T-helper 2 cell (primary cell): Measurements from ENCODE around the gene BTN1A1.
"Not testable (repeated sequence)": the region's sequence is repeated elsewhere in the genome, so short reads cannot be mapped to it uniquely, and the experiment has no call there.

Experiments used
- DNase-seq, 5 experiments: peaks; one replicate each; pipeline versions ENCODE4 v3.0.0 to v3.0.0-alpha.2; 2012 to 2022

The BTN1A1 gene

DNA sequence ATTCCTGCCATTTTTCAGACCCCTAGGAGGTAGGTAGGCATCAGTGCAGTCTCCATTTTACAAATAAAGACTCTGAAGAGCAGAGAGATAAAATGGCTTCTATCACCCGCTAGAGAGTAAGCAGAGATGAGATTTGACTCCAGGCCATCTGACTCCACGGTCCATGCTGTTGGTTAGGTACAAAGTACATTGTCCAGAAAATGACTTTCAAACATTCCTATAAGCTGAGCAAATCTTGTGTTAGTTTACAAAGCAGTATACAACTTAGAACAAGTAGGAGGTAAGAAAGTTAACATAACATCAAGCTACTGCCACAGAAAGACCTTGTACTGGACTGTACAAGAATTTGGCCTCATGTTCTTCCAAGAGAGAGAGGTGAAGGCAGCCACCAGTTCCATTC is 14.9 kb downstream of the BTN1A1 start:
- no peak for DNase-seq

DNA sequence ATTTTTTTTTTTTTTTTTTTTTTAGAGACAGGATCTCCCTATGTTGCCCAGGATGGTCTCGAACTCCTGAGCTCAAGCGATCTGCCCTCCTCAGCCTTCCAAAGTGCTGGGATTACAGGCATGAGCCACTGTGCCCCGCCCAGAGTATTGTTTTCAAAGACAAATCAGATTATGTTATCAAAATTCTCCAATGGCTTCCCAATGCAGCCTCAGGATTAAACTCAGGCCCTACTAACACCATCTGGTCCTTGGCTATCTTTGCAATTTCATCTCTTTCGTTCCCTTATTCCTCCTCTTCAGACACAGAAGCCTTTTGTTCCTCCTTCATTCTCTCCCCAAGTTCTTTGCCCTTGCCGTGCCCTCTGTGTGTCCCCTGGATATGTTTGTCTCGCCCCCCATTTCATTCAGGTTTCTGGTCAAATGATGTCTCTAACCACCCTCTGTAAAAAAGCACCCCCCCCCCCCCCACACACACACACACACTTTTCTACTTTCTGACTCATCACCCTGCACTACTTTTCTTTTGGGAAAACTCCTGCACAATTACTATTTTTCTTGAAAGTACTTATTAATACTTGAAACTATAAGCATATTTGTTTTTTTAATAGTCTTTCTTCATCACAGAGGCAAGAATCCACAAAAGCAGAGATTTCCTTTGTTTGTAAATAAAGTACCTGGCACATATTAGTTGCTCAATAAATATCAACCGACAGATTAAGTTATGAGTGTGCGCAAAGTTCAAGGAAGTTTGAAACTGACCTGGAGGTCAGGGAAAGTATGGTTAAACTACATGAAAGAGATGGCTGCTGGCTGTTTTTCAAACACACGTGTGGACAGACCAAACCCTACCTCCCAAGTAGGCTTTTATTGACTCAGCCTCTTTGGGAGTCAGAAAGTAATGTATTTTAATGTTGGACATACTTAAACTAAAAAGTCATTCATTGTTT is 16.7 kb downstream of the BTN1A1 start:
- DNase-seq, result no peak

DNA sequence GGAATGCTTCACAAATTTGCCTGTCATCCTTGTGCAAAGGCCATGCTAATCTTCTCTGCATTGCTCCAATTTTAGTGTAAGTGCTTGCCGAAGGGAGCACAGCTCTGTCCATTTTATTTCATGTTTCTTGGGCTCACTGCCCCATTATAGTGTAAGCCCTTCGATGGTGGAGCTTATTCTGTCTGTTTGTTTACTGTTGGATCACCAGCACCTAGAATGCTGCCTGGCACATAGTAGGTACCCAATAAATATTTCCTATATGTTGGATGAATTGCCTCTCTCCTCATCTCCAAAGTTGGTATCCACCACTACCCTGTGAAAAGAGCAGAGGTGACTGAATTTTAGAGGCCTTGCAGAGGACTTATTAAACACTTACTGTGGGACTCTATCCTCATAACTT is 19.3 kb downstream of the BTN1A1 start:
- DNase-seq, result no peak

DNA sequence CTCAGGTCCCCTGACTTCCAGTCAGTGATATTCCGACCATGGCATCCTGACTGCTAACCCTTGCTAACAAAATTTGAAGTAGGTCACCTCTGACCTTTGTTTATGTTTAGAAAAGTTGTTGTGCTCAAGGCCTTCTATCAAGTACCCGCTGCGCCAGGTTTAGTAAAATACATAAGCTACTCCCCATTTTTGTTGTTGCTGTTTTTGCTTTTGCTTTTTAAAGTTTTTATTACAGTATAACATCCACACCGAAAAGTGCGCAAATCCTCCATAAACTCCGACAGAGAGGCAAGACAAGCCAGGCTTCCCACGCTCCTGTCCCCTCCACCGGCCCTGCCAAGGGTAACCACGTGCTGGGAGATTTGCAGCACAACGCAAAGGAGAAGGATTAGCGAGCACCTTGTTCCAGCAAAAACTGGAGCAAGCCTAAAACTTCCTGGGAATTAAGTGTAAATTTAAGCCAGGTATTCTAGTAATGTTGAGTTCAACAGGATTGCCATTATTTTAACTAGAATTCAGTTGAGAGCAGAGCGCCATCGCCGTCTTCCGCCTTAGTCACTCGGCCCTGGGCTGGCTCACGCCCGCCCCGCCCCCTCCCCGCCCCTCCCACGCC is 20.2 kb downstream of the BTN1A1 start:
- DNase-seq, result peak in 1 of 5 experiments; percentile 5

DNA sequence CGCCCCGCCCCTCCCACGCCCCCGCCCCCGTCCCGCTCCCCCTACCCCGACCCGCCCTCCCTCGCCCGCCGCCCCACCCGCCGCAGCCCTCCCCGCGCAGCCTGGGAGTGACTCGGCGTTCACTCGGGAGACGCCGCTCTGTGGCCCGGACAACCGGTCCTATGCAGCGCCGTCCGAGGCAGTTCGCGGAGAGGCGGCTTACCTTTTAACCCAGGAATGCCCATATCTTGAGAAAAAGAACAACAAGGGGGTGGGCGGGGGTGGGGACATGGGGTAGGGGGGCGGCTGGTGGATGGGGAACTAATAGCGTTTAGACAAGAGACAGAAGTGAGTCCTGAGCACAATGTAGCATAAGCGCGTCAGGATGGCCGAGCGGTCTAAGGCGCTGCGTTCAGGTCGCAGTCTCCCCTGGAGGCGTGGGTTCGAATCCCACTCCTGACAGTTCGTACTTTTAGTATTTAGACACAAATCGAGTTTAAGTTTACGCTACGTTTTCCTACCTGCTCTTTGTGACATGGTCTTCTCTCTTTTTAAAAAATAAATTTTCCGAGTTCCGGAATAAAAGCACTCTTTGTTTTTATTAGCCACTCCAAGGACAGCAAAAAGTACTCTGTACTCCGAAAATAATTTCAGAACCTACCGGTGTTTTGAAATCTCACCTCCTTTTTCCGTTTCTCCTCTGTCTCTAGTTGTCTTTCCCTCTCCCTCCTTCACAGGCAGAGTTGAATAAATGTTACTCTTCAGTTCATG is 20.9 kb downstream of the BTN1A1 start:
- DNase-seq, result peak; percentile 71 to 90 (median 82)

DNA sequence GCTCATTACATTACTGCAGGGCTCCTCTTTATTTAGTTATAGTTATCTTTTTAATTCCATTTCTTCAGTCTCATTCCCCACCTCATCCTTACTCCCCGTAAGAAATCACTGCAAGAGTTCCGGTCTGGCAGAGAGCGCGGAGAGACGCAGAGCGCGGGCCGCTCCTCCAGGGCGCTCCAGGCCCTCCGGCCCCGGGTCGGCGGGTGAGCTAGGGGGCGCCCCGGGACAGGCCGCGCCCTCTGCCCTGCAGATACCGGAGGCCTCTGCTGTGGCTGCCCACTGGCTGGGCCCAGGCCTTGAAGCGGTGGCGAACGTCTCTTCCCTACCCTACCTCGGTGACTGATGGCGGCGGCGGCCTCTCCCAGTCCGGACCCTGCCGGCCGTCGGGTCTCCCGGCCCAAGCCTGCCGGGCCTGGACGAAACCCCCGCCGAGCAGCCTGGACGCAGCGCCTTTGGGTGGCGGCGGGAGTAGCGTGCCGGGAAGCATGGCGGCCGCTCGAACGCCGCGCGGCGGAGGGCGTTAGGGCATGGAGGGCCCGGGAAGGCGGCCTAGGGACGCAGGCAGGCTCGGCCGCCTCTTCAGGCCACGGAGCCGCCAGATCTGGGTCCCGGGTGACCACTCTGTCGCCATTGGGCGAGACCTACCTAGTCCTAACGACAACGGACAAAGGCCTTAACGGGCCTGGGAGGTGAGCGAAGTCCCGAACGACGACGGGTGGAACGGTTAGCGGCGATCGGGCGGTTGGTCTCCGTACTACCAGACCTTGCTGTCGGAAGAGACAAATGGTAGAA is 21.7 kb downstream of the BTN1A1 start:
- DNase-seq, result peak; percentile 29 to 82 (median 59)

DNA sequence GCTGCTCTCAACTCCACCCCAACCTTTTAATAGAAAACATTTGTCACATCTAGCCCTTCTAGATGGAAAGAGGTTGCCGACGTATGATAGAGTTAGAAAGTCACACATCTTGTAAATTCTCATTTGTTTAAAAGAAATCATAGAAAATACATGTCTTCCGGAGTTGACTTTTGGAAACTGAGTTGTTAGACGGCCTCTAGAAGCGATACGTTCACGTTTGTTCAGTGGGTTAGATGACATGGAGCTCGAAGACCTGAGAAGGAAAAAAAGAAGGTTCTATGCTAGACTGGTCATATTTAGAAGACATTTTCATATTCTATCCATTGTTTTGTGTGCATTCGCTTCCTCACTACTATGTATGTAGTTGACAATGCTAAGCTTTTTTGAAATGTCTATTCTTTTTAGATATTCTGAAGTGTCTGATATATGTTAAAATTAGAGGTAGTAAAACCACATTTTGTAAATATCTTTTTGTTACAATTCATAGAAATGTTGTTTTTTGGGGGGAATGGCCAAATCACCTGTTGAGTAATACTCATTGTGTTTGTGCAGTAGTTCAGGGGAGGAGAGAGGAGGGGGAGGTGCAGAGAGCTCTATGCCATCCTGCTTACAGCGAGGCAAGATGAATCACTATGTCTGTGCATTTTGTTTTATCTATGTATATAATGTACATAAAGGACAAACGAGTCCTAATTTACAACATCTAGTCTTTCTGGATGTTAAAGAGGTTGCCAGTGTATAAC is 22.6 kb downstream of the BTN1A1 start:
- peak in 1 of 5 experiments; percentile 72 for DNase-seq

DNA sequence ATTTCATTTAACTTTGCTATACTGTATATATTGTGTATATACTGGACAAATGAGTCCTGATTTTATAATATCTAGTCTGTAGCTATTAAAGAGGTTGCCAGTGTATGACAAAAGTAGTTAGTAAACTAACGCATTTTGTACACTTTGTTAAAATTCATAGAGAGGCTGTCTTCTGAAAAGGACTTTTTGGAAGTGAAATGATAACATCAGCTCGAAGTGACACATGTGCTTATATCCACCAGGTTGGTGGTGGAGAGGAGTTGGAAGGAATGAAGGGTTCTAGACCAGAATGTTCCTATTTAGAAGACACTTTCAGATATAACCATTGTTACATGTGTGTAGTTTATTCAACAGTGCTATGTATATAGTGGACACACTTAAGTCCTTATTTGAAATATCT is 24.2 kb downstream of the BTN1A1 start:
- not testable (repeated sequence) for DNase-seq

DNA sequence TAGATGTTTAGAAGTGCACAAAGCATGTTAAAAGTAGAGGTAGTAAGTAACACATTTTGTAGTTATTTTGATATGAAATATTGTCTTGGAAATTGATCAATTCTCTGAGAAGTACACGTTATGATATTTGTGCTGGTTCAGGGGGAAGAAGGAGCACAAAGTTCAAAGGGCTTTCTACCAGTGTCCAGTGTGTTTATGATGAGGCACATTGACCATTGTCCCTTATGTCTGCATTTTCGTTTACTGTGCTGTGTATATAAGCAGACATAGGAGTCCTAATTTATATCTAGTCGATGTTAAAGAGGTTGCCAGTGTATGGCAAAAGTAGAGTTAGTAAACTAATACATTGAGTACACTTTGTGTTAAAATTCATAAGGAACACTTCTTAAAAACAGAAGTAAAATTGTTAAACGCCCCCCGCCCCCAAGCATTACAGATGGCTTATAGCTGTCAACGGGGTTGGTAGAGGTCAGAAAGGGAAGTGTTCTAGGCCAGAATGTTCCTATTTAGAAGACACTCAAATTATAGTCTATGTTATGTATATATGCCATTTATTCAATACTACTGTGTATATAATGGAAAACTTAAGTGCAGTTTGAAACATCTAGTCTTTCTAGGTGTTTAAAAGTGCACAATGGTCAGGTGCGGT is 24.7 kb downstream of the BTN1A1 start:
- no peak for DNase-seq

DNA sequence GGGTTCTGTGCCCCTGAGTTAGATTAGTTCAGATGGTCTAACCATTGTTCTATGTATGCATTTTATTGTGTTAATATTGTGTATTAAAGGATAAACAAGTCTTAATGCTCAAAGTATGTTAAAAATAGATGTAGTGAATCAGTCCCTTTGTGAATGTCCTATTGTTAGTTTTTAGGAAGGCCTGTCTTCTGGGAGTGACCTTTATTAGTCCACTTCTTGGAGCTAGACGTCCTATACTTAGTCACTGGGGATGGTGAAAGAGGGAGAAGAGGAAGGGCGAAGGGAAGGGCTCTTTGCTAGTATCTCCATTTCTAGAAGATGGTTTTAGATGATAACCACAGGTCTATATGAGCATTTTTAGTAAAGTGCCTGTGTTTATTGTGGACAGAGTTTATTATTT is 25.7 kb downstream of the BTN1A1 start:
- no peak for DNase-seq

DNA sequence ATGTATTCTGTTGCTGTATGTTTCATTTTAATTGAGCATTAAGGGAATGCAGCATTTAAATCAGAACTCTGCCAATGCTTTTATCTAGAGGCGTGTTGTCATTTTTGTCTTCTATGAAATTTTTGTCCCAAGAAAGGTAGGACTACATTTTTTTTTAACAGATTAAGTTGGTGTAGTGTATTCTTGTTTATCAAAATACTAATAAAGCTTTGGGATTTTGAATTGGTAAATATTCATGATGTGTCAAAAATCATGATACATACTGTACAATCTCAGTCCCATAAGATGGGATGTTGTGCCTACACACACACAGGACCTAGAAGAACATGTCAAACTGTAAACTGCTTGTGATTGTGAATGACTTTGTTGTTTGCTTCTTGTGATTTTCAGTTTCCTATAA is 26.8 kb downstream of the BTN1A1 start:
- DNase-seq, result no peak

DNA sequence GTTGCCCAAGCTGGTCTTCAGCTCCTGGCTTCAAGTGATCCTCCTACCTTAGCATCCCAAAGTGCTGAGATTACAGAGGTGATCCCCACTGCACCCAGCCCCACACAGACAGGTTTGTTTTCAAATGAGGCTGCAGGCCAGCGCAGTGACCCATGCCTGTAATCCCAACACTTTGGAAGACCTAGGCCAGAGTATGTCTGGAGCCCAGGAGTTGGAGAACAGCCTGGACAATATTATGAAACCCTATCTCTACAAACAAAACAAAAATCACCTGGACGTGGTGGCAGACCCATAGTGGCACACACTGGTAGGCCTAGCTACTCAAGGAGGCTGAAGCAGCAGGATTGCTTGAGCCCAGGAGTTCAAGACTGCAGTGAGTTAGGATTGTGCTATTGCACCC is 30.1 kb downstream of the BTN1A1 start:
- DNase-seq, result no peak

DNA sequence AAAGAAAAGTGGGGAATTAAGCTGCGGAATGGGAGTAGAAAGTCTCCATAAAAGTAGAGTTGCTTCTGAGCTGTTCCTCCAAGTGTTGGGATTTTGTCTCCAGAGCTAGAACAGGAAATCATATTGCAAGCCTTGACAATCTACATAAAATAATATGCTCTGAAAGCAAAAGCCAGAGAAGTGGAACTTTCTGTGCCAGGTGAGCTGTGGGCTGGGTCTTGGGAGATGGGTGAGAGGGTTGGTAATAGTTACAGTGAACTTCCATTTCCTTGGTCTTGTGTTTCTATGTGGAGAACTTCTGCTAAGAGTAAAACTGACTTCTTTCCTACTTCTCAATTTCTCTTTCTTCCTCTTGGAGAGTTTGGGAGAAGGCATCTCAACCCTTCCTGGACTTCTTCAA is 31.8 kb downstream of the BTN1A1 start:
- no peak for DNase-seq

DNA sequence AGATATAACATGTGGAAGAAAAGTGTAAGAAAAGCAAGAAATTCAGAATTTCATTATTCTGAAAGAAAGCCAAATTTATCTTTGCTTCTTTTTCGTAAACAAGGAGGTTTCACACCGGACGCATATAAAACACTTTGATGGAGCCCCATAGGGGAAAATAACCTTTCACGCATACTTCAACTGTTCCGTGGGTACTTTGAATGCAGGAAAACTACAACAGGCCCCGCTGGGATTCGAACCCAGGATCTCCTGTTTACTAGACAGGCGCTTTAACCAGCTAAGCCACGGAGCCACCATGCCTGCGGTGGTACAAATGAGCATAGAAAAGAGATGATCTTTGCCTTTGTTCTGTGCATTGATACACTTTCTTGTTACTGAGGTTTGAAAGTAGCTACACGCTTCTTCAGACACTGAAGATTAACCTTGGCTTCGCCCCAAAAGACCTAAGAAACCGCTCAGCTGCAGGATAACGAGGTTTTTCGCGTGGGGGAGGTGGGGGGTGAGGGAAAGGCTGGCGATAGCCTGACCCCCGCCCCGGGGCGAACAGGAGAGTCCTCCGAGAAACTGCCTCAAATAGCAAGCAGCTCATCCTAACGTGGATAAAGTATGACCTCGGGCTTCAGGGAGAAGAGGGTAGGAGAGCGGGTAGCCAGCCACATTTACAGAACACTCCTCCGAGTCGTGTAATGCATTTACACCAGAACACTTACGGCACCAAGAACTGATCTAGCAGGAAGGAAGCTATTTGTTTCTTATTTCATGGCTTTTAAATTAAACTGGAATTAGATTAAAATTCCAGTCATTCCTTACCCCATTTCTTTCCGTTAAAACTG is 32.8 kb downstream of the BTN1A1 start:
- peak; percentile 43 to 90 (median 86) for DNase-seq

DNA sequence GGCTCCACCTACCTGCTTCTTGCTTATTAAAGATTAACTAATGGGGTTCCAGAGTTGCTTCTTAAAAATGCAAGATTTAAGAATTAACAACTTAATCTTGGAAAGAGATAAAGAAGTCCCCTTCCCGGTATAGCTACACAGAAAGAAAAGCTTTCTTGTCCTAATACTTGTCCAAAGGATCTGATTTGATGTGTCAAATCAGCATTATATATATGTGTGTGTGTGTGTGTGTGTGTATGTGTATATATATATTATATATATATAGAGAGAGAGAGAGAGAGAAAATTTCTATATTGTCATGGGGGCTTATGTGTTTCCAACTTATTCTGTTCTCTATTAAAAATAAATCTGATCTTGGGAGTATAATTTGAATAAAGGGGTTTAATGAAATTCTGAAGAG is 33.4 kb downstream of the BTN1A1 start:
- DNase-seq, result no peak

DNA sequence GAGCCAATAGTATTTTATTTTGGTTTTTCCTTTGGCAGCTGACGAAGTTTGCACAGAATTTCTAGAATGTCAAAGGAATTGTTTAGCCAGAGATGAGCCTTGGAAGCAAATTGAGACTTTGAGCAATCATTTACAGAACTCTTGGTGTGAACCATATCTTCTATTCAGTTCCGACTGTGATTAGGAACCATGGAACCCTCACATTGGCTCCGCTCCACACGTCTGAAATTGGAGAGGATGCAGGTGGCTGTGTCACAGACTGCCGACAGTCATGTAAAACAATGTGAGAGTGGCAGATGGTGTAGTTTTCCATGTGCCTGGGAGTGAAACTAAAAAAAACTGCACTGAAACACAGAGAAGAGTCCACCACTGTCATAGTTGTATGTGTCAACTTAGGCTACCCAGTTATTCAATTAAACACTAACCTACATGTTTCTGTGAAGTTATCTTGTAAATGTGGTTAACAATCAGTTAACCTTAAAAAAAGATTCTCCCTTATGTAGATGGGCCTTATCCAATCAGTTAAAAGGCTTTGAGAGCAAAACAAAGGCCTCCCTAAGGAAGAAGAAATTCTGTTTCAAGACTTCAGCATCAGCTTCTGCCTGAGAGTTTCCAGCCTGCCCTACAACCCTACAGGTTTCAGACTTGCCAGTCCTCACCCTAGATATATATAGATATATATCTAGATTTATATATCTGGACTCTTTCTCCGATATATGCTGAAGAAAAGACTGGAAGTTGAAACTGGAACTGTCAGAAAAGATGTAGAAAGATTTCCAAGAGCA is 34.8 kb downstream of the BTN1A1 start:
- DNase-seq, result no peak

DNA sequence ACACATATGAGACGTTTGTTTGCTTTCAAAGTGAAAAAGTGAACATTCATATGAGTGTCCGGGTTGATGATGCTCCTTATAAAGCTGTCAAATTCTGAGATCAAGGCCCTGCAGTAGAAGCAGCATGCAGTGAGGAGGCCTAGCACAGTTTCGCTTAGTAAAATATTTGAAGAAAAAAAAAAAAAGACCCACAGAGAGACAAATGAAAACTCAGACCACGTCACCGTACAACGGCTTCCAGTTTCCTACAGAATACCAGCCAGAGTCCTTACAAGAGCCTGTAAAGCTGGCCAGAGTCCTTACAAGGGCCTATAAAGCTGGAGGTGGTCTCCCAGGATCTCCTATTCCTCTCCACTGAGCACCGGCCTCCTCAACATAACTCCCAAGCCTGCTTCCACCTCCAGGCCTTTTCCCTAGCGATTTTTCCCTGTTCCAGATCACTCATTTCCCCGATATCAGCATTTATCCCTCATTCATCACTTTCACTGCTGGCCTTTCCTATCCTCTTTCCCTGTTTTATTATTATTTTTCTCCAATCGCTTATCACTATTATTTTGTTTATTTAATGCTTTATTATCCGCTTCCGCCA is 36.6 kb downstream of the BTN1A1 start:
- peak in 1 of 5 experiments; percentile 88 for DNase-seq

DNA sequence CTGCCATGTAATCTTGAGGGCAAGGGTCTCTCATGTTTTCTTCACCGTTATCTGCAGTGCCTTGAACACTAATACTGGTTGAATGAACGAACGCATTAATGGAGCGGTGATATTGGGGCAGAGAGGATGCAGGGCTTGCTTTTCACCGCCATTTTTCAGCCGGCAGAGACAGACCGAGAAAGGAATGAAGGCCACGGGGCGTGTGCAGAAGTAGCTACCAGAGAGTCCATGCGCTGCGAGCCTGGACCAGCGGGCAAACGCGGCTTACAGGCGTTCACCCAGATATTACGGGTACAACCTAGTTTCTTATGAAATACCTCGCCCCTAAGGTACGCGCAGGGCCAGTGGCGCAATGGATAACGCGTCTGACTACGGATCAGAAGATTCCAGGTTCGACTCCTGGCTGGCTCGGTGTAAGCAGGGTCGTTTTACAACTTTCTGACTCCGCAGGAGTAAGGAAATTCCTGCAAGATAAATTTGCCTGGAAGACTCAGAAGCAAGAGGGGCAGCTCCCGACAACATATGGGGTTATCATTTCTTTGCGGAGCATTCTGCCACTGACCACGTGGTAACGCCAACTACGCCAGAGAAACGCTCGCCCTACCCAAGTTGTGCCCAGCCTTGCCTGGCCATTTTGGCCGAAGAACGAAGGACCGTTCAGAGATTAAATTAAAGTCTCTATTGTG is 37.2 kb downstream of the BTN1A1 start:
- DNase-seq, result peak; percentile 50 to 94 (median 81)
